Lower leg skin (tissue), 4 donors: ENCODE measurements around the gene CCDC27. TPM values are rescaled to one million over a fixed set of nuclear protein-coding genes. Genes with fewer than 3 reads are reported as not detected.

Source experiments
- DNase-seq, 2 donors: peaks; one replicate each; pipeline ENCODE4 v3.0.0-alpha.2; 2019; ENCODE audit warnings: low spot score in 2 of 2
- H3K4me3 ChIP-seq: fragments of 200-600 bp; sonication (generic); 2 replicates; pipeline ENCODE4 v1.5.1; 2017; ENCODE audit warnings: mild to moderate bottlenecking, low read depth; ENCODE audit not compliant: poor library complexity, severe bottlenecking
- POLR2A ChIP-seq, 2 donors: fragments of 450-650 bp; IDR thresholded peaks; one replicate each; pipeline ENCODE4 v1.6.1; 2016 to 2017; ENCODE audit warnings: antibody characterized with exemption in 2 of 2, mild to moderate bottlenecking in 1 of 2, moderate library complexity in 1 of 2
- WGBS, 2 donors: methylation state at CpG; one replicate each; pipeline ENCODE4 v1.1.5; 2018; 5-methylcytosine and 5-hydroxymethylcytosine counted together
- intact Hi-C: fragments of 100-400 bp; cut with DNase I; formaldehyde crosslinking; loops from one replicate; pipeline ENCODE4 v1.15.0; 2023; ENCODE audit warnings: low total_unique reads
- total RNA-seq, 4 donors: library from RNA; depleted of rRNA; stranded (reverse); fragments of >200 nt; gene quantifications; one replicate each; pipeline ENCODE4 v1.1.0, GENCODE V29; 2016
- TF ChIP-seq, protein P1 (sequence below), 3 donors: fragments of 450-650 bp; IDR thresholded peaks; one replicate each; pipeline ENCODE4 v1.5.1; 2016; ENCODE audit warnings: antibody characterized with exemption in 3 of 3, mild to moderate bottlenecking in 3 of 3, moderate library complexity in 2 of 3

The CCDC27 gene
- total RNA-seq, 4 donors from 2014 or later: not detected

DNA sequence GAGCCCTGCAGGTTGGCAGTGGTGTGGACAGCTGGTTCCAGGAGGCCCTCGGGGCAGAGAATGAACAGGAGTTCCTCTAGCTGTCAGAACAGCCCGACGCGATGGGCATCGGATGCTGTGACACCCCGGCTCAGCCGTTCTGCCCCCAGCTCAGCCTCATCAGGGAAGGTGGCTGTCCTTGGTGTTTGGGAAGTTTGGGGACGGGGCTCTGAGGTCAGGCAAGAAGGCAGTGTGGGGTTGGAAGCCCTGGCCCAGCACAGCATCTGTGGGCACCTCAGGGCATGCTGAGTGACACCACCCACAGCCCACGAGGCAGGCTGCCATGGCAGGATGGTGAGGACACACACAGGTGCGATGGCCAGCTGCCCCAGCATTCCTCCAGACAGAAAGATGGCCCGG is 40.9 kb upstream of the CCDC27 start:
- intact Hi-C loops: no loop called here
- no peak overlapping the region for H3K4me3 ChIP-seq
- TF ChIP-seq POLR2A (IDR thresholded peaks at IDR 0.05): no peak
- 34 to 59% methylated on average over 8 to 9 of the region's 11 CpGs for WGBS, 2 donors
- DNase-seq: no peak

DNA sequence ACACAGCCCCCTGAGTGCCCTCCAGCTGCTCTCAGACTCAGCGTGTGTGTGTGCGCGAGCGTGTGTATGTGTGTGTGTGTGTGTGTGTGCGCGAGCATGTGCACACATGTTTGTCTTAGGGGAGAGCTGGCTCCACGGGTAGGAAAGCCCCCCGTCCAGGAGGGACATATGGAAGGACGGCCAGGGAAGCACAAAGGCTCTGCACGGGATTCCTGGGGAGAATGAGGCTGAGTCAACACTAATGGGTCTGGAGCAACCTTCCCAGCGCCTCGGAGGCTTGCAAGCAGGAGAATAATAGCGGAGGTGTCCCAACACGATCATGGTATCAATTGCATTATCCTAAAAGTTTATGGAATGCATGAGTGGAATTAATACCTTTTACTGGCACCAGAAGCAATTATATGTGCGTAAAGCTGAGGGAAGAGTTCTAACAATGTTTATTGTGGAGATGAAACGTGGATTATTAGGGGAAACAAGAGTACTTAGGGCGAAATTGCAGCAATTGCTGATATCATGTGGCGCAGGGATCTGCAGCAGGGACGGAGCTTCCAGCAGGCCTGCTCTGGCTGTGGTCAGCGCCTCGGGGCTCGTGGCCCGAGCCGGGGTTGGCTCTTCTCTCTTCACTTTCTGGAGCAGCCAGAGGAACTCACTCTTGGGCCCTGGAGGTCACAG is 40.3 kb upstream of the CCDC27 start:
- no peak for DNase-seq
- H3K4me3 ChIP-seq: no peak overlapping the region
- TF ChIP-seq, protein P1, sequence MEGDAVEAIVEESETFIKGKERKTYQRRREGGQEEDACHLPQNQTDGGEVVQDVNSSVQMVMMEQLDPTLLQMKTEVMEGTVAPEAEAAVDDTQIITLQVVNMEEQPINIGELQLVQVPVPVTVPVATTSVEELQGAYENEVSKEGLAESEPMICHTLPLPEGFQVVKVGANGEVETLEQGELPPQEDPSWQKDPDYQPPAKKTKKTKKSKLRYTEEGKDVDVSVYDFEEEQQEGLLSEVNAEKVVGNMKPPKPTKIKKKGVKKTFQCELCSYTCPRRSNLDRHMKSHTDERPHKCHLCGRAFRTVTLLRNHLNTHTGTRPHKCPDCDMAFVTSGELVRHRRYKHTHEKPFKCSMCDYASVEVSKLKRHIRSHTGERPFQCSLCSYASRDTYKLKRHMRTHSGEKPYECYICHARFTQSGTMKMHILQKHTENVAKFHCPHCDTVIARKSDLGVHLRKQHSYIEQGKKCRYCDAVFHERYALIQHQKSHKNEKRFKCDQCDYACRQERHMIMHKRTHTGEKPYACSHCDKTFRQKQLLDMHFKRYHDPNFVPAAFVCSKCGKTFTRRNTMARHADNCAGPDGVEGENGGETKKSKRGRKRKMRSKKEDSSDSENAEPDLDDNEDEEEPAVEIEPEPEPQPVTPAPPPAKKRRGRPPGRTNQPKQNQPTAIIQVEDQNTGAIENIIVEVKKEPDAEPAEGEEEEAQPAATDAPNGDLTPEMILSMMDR (IDR thresholded peaks at IDR 0.05): no peak
- no peak for TF ChIP-seq POLR2A (IDR thresholded peaks at IDR 0.05)
- intact Hi-C loops: no loop called here
- WGBS, 2 donors: 34 to 38% methylated on average over 24 of the region's 24 CpGs

DNA sequence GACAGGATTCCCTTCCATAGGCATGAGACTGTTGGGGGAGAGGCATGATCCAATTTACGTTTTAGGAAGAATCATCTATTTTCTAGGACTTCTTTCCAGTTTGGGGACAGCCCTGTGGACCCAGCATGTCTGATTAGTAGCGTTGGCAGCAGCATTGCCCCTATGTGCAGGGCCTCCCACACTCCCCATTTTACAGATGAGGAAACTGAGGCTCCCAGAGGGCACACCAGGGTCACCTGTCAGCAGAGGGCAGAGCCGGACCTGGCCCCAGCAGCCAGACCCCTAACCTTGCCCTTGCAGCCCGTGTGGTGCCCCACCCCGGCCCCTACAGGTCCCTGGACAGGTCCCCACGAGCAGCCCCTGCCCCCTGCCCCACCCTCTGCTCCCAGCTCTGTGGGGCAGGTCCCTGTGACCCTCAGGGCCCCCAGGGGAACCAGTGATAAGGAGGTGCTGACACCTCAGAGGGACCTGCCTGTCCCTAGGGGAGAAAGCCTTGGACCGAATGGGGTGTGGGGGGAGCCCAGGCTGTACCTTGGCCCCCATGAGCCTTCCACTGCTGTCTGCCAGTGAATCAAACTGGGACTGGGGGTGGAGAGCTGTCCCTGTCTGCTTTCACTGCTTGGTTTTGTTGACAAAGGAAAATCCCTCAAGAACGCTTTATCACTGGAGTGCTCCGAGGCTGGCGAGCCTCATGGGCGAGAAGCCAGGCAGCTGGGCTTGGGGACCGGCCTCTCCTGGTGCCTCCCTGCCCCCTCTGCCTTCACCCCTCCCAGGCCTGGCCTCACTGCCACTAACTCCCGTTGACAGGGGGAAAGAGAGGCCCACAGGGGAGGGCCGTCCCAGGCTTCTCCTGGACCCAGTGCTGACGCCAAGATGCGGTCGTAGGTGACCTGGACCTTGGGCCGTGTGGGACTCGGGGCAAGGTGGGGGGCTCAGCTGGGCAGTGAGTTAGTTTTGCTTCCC is 39.4 kb upstream of the CCDC27 start:
- intact Hi-C loops: no loop called here
- DNase-seq: no peak

DNA sequence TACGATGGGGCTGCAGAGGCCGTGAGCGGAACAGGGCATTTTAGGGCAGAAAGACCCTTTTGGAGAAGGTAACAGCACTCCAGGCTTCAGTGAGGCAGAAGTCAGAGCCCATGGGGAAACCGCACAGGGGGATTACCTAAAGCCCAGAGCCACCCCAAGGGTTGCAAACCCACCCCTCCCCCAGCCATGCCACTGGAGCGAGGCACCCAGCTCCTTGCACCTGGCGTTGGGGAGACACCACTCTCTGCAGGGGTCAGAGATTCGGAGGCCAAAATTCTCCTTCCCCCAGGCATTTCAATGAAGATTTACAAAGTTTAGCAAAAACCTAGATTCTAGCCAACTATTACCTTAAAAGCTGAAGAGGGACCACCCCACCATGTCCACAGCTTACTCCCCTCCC is 38.4 kb upstream of the CCDC27 start:
- no peak for TF ChIP-seq POLR2A (IDR thresholded peaks at IDR 0.05)
- TF ChIP-seq, protein P1 (IDR thresholded peaks at IDR 0.05): no peak
- 82 to 85% methylated on average over 7 of the region's 7 CpGs for WGBS, 2 donors
- no peak for DNase-seq
- no peak overlapping the region for H3K4me3 ChIP-seq
- intact Hi-C loops: no loop called here

More for the DNA sequence above, 39.4 kb upstream of the CCDC27 start:
- no peak for TF ChIP-seq POLR2A (IDR thresholded peaks at IDR 0.05)
- TF ChIP-seq, protein P1 (IDR thresholded peaks at IDR 0.05): no peak
- WGBS, 2 donors: 55 to 59% methylated on average over 19 of the region's 19 CpGs
- no peak overlapping the region for H3K4me3 ChIP-seq

DNA sequence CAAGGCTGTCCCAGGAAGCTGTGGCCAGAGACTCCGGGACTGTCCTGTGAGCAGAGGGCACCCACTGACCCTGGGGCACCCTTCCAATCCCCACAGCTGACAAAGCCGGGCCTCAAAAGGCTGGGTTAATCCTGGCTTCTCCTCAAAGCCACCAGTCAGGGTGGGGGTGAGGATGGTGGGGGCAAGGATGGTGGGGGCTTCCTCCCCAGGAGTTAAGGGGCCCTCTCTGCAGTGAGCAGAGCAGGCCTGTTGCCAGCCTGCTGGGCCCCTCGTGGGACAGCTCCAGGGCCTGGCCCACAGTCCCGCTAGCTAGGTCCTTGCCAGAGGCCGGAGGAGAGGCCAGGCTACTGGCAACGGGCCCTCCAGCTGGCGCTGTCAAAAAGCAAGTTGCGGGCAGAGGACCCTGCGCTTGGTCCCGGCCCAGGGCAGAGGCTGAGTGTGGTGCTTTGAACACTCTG is 37.9 kb upstream of the CCDC27 start:
- no peak for DNase-seq
- TF ChIP-seq, protein P1 (IDR thresholded peaks at IDR 0.05): no peak
- no peak for TF ChIP-seq POLR2A (IDR thresholded peaks at IDR 0.05)
- 48 to 53% methylated on average over 8 to 9 of the region's 10 CpGs for WGBS, 2 donors

DNA sequence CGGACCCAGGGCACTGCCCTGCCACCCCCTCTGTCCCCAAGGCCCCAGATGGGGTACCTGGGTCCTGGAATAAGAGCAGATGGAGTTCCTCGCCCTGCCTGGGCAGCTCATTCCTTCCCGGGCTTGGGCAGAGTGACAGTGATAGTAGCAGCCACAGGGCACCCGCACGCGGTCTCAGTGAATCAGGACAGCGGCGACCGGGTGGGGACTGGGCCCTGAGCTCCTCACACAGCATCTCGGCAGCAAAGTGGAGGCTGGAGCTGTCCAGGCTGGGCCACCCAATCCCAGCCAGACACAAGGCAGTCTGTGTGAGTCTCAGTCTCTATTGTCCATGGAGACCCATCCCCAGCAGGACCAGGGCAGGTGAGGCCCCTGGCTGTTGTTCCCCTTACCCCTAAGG is 37.4 kb upstream of the CCDC27 start:
- no peak for DNase-seq
- WGBS, 2 donors: 64 to 75% methylated on average over 7 to 10 of the region's 10 CpGs
- H3K4me3 ChIP-seq: no peak overlapping the region
- TF ChIP-seq, protein P1 (IDR thresholded peaks at IDR 0.05): no peak
- intact Hi-C loops: no loop called here

More for the DNA sequence above, 37.9 kb upstream of the CCDC27 start:
- no peak overlapping the region for H3K4me3 ChIP-seq
- intact Hi-C loops: no loop called here
